Chondrocyte (in vitro differentiated cells): ENCODE data around the gene PTPRN. TPM values are rescaled to one million over a fixed set of nuclear protein-coding genes. Genes with fewer than 3 reads are reported as not detected.

Source experiments
- DNase-seq: peaks from one replicate; pipeline ENCODE4 v3.0.0; 2021; ENCODE audit warnings: mixed read lengths, low spot score
- H3K27ac Mint-ChIP-seq: one replicate; pipeline ENCODE4 v1.8.0; 2021; ENCODE audit warnings: mild to moderate bottlenecking, moderate library complexity, mixed read lengths; ENCODE audit not compliant: unreplicated experiment
- H3K27me3 Mint-ChIP-seq: 2 replicates; pipeline ENCODE4 v1.8.0; 2021; ENCODE audit warnings: low read depth, mixed read lengths
- H3K36me3 Mint-ChIP-seq: 2 replicates; pipeline ENCODE4 v1.8.0; 2021; ENCODE audit warnings: low read depth, mixed read lengths
- H3K4me1 Mint-ChIP-seq: 2 replicates; pipeline ENCODE4 v1.8.0; 2021; ENCODE audit warnings: low read depth, mild to moderate bottlenecking, mixed read lengths
- H3K4me3 Mint-ChIP-seq: one replicate; pipeline ENCODE4 v1.8.0; 2021; ENCODE audit warnings: mild to moderate bottlenecking, moderate library complexity, mixed read lengths; ENCODE audit not compliant: unreplicated experiment
- H3K9me3 Mint-ChIP-seq: 2 replicates; pipeline ENCODE4 v1.8.0; 2021; ENCODE audit warnings: low read depth, mixed read lengths
- total RNA-seq: library from RNA; stranded (reverse); gene quantifications from 3 replicates; pipeline ENCODE4 v1.2.1, GENCODE V29; 2021
- TF ChIP-seq, protein P1 (sequence below): fragments of 200-600 bp; sonication (generic); IDR thresholded peaks from 2 replicates; pipeline ENCODE4 v1.5.0; 2021; ENCODE audit warnings: antibody characterized with exemption, mild to moderate bottlenecking, moderate library complexity

Gene PTPRN
- total RNA-seq, 1 donor from 2014 or later: 0.87 TPM

DNA sequence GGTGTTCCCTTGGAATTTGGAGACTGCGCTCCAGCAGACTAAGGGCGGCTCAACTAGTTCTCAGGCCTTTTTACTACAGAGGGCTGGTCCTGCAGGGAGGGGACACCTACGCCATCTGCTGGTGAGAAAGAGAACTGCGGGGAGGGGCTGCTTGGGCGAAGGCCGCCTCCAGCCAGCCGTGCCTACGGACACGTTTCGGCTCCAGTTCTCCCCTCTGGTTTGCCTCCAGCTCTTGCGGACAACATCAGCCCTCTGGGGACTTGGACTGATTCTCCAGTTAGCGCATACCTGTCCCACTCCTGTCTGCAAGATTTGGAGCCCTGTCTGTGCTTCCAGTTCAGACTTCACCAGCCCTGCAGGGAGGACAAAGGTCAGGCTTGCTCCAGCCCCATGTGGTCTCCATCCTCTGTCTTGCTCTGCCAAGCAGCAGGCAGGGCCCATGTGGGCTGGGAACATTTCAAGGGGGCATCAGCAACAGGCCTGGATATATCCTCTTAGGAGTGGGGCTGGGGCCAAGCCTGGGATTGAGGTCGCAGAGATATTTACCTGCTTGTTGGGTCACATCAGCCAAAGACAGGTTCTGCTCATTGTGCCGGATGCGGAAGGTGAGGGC, 10.3 kb downstream of the PTPRN start:
- H3K9me3 Mint-ChIP-seq: no peaks in the 10 kb centered on the region
- H3K4me1 Mint-ChIP-seq: peaks cover 15% of the 10 kb centered on the region
- no peak overlapping the region for H3K27ac Mint-ChIP-seq
- H3K36me3 Mint-ChIP-seq: no peaks in the 10 kb centered on the region
- no peak for DNase-seq
- no peak overlapping the region for H3K4me3 Mint-ChIP-seq
- H3K27me3 Mint-ChIP-seq: peaks cover 32% of the 10 kb centered on the region
- TF ChIP-seq, protein P1, sequence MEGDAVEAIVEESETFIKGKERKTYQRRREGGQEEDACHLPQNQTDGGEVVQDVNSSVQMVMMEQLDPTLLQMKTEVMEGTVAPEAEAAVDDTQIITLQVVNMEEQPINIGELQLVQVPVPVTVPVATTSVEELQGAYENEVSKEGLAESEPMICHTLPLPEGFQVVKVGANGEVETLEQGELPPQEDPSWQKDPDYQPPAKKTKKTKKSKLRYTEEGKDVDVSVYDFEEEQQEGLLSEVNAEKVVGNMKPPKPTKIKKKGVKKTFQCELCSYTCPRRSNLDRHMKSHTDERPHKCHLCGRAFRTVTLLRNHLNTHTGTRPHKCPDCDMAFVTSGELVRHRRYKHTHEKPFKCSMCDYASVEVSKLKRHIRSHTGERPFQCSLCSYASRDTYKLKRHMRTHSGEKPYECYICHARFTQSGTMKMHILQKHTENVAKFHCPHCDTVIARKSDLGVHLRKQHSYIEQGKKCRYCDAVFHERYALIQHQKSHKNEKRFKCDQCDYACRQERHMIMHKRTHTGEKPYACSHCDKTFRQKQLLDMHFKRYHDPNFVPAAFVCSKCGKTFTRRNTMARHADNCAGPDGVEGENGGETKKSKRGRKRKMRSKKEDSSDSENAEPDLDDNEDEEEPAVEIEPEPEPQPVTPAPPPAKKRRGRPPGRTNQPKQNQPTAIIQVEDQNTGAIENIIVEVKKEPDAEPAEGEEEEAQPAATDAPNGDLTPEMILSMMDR: peak; percentile 89

DNA sequence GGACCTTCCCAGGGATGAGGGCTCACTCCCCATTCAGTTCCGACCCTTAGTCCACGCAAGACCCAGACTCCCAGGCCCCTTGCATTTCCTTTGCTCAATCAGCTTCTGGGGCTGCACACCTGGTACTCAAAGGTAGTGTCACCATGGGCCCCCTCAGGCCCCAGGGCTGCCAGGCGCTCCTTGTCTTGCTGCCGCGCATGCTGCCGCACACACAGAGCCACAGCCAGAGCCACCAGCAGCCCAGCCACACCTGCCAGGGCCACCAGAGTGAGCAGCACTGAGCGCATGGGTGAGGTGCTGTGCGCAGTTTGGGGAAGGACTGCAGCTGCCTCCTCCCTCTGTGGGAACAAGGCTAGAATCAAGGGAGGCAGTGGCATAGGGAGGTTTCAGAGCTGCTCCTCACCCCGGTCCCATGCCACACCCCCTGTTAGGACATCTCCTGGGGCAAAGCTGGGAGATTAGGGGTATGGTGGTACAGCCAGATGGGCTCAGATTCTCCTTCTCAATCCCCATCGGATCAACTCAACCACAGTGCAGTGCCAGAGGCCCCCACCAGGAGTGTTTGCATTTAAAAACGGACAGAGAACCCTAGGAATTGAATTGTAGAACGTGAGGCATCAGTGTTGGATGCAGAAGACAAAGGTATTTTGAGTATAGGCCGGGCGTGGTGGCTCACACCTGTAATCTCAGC, 11.3 kb downstream of the PTPRN start:
- Mint-ChIP-seq H3K9me3 (no peaks in the 10 kb centered on the region), H3K27me3 (peaks cover 24% of the 10 kb centered on the region), H3K4me3 (no peak overlapping the region), H3K27ac (no peak overlapping the region), H3K36me3 (no peaks in the 10 kb centered on the region), H3K4me1 (peaks cover 15% of the 10 kb centered on the region)
- DNase-seq: no peak
- TF ChIP-seq, protein P1: no peak

DNA sequence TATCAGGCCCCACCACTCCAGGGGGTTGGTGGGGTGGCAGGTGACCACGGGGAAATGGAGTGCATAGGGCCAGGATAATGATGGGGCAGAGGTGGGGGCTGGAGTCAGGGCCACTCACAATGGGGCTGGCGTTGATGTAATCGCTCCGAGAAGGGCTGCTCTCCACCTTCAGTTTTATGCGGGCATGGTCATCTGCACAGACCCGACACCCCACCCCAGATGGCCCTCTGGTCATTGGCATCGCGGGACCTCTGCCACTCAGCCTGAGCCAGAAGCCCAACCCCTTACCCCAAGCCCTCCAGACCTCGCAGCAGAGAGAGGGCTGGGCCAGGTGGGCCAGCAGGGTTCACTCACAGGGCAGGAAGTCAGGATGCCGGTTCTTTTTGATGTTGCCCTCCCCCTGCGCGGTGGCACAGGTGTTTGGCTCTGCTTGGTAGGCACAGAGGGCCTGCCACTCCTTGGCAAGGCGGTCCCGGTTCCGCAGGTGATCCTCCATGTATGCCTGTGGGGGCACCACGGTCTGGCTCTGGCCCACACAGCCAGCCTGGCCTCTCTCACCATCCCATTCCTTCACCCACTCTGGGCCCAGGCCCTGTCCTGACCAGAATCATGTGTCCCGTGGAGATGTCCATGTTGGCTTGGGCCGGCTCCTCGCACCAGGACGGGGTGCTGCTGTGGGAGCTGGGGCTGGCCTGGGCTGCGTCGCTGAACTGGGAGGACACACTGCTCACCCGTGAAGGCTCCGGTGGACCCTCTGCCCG, 12.4 kb downstream of the PTPRN start:
- TF ChIP-seq, protein P1: no peak
- no peak overlapping the region for H3K4me3 Mint-ChIP-seq
- no peak for DNase-seq
- peaks cover 15% of the 10 kb centered on the region for H3K4me1 Mint-ChIP-seq
- peaks cover 18% of the 10 kb centered on the region for H3K27me3 Mint-ChIP-seq
- no peaks in the 10 kb centered on the region for H3K9me3 Mint-ChIP-seq
- no peaks in the 10 kb centered on the region for H3K36me3 Mint-ChIP-seq
- H3K27ac Mint-ChIP-seq: no peak overlapping the region

DNA sequence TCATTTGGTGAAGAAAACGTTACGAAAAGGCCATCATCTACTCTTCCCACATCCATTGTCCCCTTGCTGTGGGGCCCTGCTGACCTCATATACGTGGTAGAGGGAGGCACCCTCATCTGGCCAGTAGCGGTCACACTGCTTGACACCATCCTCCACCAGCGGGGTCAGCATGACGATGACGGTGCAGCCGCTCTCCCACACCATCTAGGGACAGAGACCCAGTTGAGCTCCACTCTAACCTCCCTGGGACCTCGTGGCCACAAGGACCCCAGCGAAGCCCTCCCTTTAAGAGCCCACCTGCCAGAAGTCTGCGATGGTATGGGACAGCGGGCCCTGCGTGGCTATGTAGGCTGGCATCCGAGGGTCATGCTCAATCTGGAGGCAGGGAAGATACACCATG, 13.1 kb downstream of the PTPRN start:
- Mint-ChIP-seq H3K4me3 (no peak overlapping the region), H3K9me3 (no peaks in the 10 kb centered on the region), H3K4me1 (peaks cover 15% of the 10 kb centered on the region), H3K27me3 (peaks cover 12% of the 10 kb centered on the region), H3K36me3 (no peaks in the 10 kb centered on the region), H3K27ac (no peak overlapping the region)
- DNase-seq: no peak
- TF ChIP-seq, protein P1: no peak
